Upper lobe of right lung (tissue), 1 donor: ENCODE measurements around the gene DEPDC1B. TPM values are rescaled to one million over a fixed set of nuclear protein-coding genes. Genes with fewer than 3 reads are reported as not detected.

Experiments
- ATAC-seq: fragments of 200-7000 bp; cut with Tn5 transposase; one replicate; pipeline ENCODE4 v1.9.1; 2020; ENCODE audit warnings: mild to moderate bottlenecking, moderate library complexity
- DNase-seq: peaks from one replicate; pipeline ENCODE4 v3.0.0-alpha.2; 2020
- H3K27ac ChIP-seq: fragments of 200-600 bp; one replicate; pipeline ENCODE4 v1.8.0; 2022
- H3K27me3 ChIP-seq: fragments of 200-600 bp; one replicate; pipeline ENCODE4 v1.8.0; 2022; ENCODE audit warnings: mild to moderate bottlenecking
- H3K36me3 ChIP-seq: fragments of 200-600 bp; one replicate; pipeline ENCODE4 v1.8.0; 2022
- H3K4me1 ChIP-seq: fragments of 200-600 bp; one replicate; pipeline ENCODE4 v1.8.0; 2022
- H3K4me3 ChIP-seq: fragments of 200-600 bp; one replicate; pipeline ENCODE4 v1.8.0; 2022; ENCODE audit warnings: mild to moderate bottlenecking
- H3K9me3 ChIP-seq: fragments of 200-600 bp; one replicate; pipeline ENCODE4 v1.8.0; 2022
- intact Hi-C: fragments of 100-400 bp; cut with DNase I; formaldehyde crosslinking; loops from one replicate; pipeline ENCODE4 v1.11.0; 2022
- total RNA-seq: library from RNA; stranded (reverse); fragmentation: NEBNext Ultra II Directional; extraction: Animal tissue kit (Norgen Biotek cat#: 25700); gene quantifications from one replicate; pipeline ENCODE4 v1.2.1, GENCODE V29; 2021
- TF ChIP-seq, protein P1 (sequence below): fragments of 200-600 bp; IDR thresholded peaks from one replicate; pipeline ENCODE4 v1.8.0; 2022; ENCODE audit warnings: antibody characterized with exemption
- donor health status: DM: no; HTN: yes; CAD: no; lungs with severe emphysema.

Gene DEPDC1B
- total RNA-seq, 1 donor from 2014 or later: 0.20 TPM

DNA sequence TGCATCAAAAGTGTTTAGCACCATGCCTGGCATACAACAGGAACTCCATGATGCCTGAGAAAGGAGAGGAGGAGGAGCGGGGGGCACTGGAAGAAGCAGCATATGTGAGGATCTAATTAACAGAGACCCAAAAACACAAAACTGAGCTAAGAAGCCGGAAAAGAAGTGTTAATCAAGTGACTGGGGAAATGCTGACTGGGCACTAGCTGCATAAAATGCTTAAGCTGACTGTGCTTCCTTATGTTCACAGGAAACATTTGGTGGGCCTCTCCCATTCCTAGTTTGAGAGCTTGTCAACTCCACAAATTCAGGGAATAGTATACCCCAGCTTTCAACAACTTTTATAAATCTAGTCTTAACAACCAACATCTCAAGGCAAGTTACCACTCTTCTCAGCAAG, 26.6 kb downstream of the DEPDC1B start:
- Histone ChIP-seq H3K36me3 (no peaks in the 10 kb centered on the region), H3K27me3 (no peaks in the 10 kb centered on the region), H3K4me3 (no peak overlapping the region), H3K9me3 (no peaks in the 10 kb centered on the region), H3K4me1 (no peaks in the 10 kb centered on the region), H3K27ac (no peak overlapping the region)
- intact Hi-C loops: no loop called here
- TF ChIP-seq, protein P1, sequence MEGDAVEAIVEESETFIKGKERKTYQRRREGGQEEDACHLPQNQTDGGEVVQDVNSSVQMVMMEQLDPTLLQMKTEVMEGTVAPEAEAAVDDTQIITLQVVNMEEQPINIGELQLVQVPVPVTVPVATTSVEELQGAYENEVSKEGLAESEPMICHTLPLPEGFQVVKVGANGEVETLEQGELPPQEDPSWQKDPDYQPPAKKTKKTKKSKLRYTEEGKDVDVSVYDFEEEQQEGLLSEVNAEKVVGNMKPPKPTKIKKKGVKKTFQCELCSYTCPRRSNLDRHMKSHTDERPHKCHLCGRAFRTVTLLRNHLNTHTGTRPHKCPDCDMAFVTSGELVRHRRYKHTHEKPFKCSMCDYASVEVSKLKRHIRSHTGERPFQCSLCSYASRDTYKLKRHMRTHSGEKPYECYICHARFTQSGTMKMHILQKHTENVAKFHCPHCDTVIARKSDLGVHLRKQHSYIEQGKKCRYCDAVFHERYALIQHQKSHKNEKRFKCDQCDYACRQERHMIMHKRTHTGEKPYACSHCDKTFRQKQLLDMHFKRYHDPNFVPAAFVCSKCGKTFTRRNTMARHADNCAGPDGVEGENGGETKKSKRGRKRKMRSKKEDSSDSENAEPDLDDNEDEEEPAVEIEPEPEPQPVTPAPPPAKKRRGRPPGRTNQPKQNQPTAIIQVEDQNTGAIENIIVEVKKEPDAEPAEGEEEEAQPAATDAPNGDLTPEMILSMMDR: no peak
- ATAC-seq: no peak
- DNase-seq: no peak

DNA sequence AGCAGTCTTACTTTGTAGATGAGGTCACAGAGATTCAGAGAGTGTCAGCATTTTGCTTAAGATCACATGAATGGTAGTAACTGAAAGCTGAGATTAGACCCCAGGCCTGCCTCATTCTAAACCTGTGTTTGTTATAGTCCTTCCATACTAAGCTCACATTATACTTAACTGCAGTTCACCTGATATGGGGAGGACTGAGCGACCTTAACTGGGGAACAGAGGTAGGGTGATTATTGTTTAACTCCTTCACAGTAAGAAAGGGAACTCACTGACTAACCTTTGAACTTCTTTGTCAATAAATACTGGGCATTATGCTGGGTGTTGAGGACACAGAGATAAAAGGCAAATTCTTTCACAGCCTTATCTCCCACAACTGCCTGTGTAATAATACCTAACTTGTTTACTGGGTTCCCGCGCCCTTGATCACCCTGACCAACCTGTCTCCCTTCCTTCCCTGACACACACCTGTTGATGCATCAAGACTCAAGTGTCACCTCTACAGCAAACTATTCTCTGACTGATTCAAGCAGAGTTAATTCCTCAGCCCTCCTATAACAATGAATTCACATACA, 27.2 kb downstream of the DEPDC1B start:
- H3K9me3 ChIP-seq: no peaks in the 10 kb centered on the region
- intact Hi-C loops: no loop called here
- H3K27ac ChIP-seq: no peak overlapping the region
- ATAC-seq (no peak), DNase-seq (no peak)
- no peaks in the 10 kb centered on the region for H3K4me1 ChIP-seq
- H3K36me3 ChIP-seq: no peaks in the 10 kb centered on the region
- no peaks in the 10 kb centered on the region for H3K27me3 ChIP-seq
- TF ChIP-seq, protein P1: no peak
- no peak overlapping the region for H3K4me3 ChIP-seq

DNA sequence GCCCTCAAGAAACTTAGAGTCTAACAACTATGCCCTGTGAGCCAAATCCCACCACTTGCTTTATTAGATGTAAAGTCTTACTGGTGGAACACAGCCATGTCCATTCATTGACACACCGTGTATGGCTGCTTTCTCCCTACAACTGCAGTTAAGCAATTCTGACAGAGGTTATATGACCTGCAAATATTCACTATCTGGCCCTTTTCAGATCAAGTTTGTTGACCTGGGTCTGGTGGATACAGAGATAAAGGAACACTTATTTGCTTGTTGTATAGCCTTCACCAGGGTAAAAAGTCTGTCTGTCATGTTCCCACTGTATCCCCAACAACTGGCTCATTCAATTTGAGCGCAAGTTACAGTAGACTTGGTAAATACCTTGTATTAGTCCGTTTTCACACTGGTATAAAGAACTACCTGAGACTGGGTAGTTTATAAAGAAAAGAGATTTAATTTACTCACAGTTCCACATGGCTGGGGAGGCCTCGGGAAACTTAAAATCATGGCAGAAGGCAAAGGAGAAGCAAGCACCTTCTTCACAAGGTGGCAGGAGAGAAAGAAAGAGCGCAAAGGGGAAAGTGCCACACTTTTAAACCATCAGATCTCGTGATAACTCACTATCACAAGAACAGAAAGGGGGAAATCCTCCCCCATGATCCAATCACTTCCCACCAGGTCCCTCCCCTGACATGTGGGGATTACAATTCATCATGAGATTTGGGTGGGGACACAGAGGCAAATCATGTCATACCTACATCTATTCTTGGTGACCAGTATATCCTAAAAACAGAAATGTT, 27.9 kb downstream of the DEPDC1B start:
- H3K4me1 ChIP-seq: no peaks in the 10 kb centered on the region
- H3K36me3 ChIP-seq: no peaks in the 10 kb centered on the region
- no peak overlapping the region for H3K27ac ChIP-seq
- DNase-seq (no peak), ATAC-seq (no peak)
- TF ChIP-seq, protein P1: no peak
- intact Hi-C loops: no loop called here
- no peaks in the 10 kb centered on the region for H3K27me3 ChIP-seq
- H3K9me3 ChIP-seq: no peaks in the 10 kb centered on the region
- H3K4me3 ChIP-seq: no peak overlapping the region

DNA sequence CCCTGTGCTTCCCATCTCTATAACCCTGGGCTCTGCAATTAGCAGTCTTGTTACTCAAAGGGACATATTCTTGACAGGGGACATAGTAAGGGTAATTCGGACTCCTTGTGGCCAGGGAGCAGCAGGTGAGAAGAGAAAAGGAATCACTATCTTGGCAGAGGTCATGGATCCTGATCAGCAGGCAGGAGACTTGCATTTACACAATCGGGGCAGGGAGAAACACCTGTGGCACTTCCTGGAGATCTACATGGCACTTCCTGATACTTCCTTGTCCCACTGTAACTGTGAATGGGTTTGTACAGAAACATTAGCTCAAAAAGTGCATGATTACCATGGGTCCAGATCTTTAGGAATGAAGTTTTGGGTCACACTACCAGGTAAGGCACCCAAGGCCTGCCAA, 29.2 kb downstream of the DEPDC1B start:
- Histone ChIP-seq H3K9me3 (no peaks in the 10 kb centered on the region), H3K4me1 (no peaks in the 10 kb centered on the region), H3K4me3 (no peak overlapping the region), H3K27me3 (no peaks in the 10 kb centered on the region), H3K36me3 (no peaks in the 10 kb centered on the region), H3K27ac (no peak overlapping the region)
- intact Hi-C loops: no loop called here
- TF ChIP-seq, protein P1: no peak
- ATAC-seq (no peak), DNase-seq (no peak)

DNA sequence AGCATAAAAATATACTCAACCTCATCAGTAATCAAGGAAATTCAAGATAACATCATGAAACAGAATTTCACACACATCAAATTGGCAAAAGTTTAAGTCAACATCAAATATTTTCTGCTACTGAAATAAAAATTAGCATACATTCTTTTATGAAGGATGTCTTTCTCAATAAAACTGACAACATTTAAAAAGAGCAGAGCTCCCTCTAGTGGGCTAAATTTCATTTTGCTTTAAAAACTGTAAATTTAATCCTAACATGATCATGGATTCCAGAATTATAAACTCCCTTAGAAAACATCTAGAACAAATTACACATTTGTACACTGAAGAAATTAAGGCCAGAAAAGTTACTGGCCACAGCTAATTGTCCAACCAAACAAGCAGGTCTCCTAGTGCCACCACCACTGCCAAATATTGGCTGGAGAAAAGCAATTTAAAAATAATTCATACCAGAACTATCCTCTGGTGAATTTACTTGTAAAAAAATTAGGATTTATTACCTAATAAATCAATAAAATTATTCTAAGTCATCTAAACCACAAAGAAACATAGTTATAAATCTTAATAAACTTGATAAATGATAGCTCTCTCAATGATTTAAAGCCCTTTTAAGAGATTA, 31.2 kb downstream of the DEPDC1B start:
- H3K4me1 ChIP-seq: no peaks in the 10 kb centered on the region
- intact Hi-C loops: no loop called here
- TF ChIP-seq, protein P1: peak; percentile 70
- H3K36me3 ChIP-seq: no peaks in the 10 kb centered on the region
- DNase-seq (no peak), ATAC-seq (no peak)
- H3K27me3 ChIP-seq: no peaks in the 10 kb centered on the region
- H3K4me3 ChIP-seq: no peak overlapping the region
- H3K9me3 ChIP-seq: no peaks in the 10 kb centered on the region
- no peak overlapping the region for H3K27ac ChIP-seq
